SKM-1 (cell line): ENCODE measurements around the gene TSR1.

Experiments used
- DNase-seq: peaks from one replicate; lab custom pipeline; 2025; ENCODE audit not compliant: unreplicated experiment; lab: John Stamatoyannopoulos, UW

Gene TSR1

GRCh38 chr17:2369551-2370210, 33.4 kb upstream of the TSR1 start:
- DNase-seq, result no peak

GRCh38 chr17:2369039-2369438, 32.8 kb upstream of the TSR1 start:
- DNase-seq, result no peak

- no peak for DNase-seq
Observed at GRCh38 chr17:2368359-2368758, 32.1 kb upstream of the TSR1 start.

GRCh38 chr17:2366747-2367494, 30.7 kb upstream of the TSR1 start:
- no peak for DNase-seq

- DNase-seq, result no peak
Observed at GRCh38 chr17:2365132-2365531, 28.9 kb upstream of the TSR1 start.

GRCh38 chr17:2364763-2365116, 28.5 kb upstream of the TSR1 start:
- DNase-seq, result no peak

- no peak for DNase-seq
Observed at GRCh38 chr17:2363851-2364762, 27.9 kb upstream of the TSR1 start.

- DNase-seq, result no peak
Observed at GRCh38 chr17:2363318-2363717, 27.1 kb upstream of the TSR1 start.

- DNase-seq, result no peak
Observed at GRCh38 chr17:2362881-2363280, 26.6 kb upstream of the TSR1 start.

GRCh38 chr17:2362416-2362815, 26.2 kb upstream of the TSR1 start:
- DNase-seq, result no peak

GRCh38 chr17:2362016-2362415, 25.8 kb upstream of the TSR1 start:
- DNase-seq, result no peak

GRCh38 chr17:2361010-2361760, 24.9 kb upstream of the TSR1 start:
- no peak for DNase-seq

GRCh38 chr17:2357931-2358434, 21.7 kb upstream of the TSR1 start:
- no peak for DNase-seq

- no peak for DNase-seq
Observed at GRCh38 chr17:2357237-2357636, 21.0 kb upstream of the TSR1 start.

- no peak for DNase-seq
Observed at GRCh38 chr17:2354311-2354710, 18.1 kb upstream of the TSR1 start.

GRCh38 chr17:2351269-2351668, 15.0 kb upstream of the TSR1 start:
- DNase-seq, result no peak

- no peak for DNase-seq
Observed at GRCh38 chr17:2347805-2348685, 11.8 kb upstream of the TSR1 start.

GRCh38 chr17:2346475-2346874, 10.2 kb upstream of the TSR1 start:
- DNase-seq, result no peak

- DNase-seq, result no peak
Observed at GRCh38 chr17:2344528-2344927, 8.3 kb upstream of the TSR1 start.

- DNase-seq, result no peak
Observed at GRCh38 chr17:2343421-2343820, 7.2 kb upstream of the TSR1 start.
